HG02981 (cell line): ENCODE data around the gene PRKAG2.

Experiments used
- ATAC-seq: cut with Tn5 transposase; IDR thresholded peaks from one replicate; pipeline ENCODE4 v1.9.1; 2021; ENCODE audit warnings: mild to moderate bottlenecking, moderate library complexity; ENCODE audit not compliant: unreplicated experiment

The PRKAG2 gene

DNA sequence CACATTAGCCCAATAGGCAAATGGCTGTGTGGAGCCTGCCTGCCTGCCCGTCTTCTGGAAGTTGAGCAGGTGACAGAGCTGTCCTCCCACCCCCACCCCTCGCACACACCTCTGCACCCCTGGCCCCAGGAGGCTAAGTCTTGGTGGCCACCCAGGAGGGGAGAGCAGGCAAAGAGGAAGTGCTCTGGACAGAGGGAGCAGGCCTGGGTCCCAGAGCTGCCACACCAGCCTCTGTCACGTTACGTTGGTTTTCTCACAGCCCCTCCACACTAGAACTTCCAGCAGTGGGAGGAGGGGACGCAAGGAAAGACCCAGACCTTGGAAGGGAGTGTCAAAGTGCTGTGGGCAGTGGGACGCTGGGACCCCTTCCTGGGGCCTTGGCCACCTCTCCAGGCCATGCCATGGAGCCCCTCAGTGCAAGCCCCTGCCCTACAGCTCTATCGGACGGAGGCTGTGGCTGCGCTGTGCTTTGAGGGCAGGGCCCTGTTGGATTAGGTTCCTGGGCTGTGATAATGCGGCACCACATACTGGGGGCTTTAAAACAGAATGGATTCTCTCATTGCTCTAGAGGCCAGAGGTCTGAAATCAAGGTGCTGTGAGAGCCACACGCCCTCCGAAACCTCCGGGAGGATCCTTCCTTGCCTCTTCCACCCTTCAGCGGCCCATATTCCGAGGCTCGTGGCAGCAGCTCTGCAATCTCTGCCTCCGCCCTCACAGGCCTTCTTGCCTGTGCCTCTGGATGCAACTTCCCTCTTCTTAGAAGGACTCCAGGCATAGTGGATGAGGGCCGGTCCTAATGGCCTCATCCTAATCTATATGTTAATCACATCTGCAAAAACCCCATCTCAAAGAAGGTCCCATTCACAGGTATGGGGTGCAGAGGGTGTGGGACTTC lies 9.9 kb downstream of the PRKAG2 start:
- no peak for ATAC-seq

GRCh38 chr7:151866028-151866427 lies 10.9 kb downstream of the PRKAG2 start:
- no peak for ATAC-seq

DNA sequence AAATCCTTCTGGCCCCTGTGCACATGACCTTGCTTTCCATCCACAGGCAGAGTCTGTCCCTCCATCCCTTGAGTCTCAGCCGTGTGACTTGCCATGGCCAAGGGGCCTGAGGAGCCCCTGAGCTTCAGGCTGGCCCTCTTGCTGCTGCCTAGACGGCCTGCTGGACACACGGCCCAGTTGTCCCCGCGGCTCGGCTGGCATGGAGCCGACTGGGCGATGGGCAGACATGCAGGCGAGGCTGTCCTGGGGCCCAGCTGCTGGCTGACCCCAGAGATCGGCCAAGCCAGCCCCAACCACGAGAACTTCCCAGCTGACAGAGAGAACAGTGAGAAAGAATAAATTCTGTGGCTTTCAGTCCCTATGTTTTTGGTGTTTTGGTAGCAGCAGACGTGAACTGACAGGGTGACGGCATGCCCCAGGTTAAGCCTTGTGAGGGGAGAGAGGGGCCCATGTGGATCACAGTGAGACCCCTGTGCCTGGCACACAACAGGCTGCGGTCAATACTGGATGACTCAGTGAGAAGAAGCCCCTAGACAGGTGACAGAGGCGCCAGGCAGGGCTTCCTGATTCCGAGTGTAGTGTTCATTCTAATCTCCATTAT lies 11.7 kb downstream of the PRKAG2 start:
- ATAC-seq, result no peak

GRCh38 chr7:151864561-151864960 lies 12.4 kb downstream of the PRKAG2 start:
- ATAC-seq, result no peak

GRCh38 chr7:151864081-151864480 lies 12.8 kb downstream of the PRKAG2 start:
- no peak for ATAC-seq

DNA sequence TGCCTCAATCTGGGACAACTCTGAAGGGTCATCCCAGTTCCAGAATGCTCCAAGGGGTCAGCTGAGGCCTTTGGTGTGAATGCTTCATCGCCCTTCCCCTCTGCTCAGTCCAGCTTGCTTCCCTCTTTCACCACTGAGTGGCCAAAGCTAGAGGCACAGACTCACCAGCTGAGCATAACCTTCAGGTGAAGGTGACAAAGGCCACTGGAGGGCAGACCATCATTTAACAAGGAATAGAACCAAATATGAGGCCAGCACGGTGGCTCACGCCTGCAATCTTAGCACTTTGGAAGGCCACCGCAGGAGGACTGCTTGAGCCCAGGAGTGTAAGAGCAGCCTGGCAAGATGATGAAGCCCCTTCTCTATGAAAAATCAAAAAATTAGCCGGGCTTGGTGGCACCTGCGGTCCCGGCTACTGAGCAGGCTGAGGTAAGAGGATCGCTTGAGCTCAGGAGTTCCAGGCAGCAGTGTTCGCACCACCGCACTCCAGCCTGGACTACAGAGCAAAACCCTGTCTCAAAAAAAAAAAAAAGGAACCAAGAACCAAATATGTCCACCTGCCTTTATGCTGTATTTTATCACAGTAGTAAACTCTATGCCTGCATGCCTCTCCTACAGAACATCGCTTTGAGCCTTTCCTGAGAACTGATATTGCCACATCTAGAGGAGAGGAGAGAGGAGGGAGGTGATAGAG lies 13.4 kb downstream of the PRKAG2 start:
- ATAC-seq, result no peak

DNA sequence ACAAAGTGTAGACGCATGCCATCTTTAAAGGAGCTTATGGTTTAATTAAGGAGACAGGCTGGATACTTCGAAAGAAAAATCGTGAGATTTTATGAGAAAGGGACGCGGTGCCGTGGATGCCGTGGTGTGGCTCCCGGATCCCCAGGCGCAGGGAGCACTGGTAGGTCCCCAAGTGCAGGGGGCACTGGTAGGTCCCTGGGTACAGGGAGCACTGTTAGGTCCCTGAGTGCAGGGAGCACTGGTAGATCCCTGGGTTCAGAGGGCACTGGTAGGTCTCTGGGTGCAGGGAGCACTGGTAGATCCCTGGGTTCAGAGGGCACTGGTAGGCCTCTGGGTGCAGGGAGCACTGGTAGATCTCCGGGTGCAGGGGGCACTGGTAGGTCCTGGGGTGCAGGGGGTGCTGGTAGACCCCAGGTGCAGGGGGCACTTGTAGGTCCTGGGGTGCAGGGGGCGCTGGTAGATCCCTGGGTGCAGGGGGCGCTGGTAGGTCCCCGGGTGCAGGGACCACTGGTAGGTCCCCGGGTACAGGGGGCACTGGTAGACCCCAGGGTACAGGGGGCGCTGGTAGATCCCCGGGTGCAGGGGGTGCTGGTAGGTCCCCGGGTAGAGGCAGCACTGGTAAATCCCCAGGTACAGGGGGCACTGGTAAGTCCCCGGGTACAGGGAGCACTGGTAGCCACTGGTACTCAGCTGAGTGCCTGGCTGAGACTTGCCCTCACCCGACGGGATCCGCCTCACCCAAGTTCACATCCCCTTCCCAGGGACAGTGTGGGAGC lies 14.1 kb downstream of the PRKAG2 start:
- no peak for ATAC-seq

GRCh38 chr7:151861881-151862280 lies 15.0 kb downstream of the PRKAG2 start:
- no peak for ATAC-seq

GRCh38 chr7:151860771-151861170 lies 16.1 kb downstream of the PRKAG2 start:
- ATAC-seq, result no peak

DNA sequence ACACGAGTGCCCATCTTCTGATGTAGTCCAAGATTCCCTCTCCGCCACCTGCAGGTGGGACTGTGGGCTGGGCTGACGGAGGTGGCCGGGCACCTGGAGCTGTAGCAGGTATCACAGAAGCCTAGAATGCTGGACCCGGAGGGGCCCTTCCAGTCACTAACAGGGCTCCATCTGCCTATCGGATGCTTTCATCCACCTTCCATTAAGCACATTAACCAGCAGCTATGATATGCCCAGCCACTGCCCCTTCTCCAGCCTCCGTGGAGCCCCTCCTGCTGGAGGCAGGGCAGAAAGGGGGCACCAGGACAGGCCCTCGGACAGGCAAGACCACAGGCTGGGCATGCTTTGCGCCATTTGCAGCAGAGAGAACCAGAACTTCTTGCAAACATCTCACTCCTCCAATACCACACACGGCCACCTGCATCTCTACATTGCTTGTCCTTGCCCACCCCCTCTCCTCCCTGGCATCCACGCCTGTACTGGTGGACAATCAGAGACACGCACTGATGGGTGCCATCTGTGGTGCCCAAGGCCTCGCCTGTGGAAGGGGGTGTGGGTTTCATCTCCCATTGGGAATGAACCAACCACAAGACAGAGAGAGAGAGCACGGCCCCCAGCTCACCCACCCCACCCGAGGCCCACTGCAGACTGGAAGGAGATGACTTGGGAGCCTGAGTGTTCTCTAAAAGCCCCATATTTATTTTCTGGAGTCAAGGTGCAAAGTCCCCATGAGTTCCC lies 16.8 kb downstream of the PRKAG2 start:
- ATAC-seq, result no peak

- no peak for ATAC-seq
Measured at GRCh38 chr7:151859111-151859947, 17.6 kb downstream of the PRKAG2 start.

DNA sequence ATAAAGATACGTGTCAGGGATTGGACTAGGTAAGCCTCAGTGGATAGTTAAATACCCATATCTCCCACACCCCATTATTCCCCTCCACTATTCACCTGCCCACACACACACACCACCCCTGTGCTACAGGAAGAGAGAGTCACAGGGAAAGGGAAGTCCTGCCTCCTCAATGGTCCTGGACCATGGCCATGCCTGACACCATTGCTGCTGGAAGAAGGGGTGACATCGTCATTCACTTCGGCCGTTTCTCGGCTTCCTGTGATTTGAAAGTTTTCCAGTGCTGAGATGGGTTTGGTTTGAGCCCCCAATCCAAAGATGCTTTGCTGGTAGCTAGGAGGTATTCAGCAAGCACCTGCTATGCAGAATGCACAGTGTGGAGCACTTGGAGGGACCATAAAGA lies 18.5 kb downstream of the PRKAG2 start:
- ATAC-seq, result no peak

- no peak for ATAC-seq
Measured at GRCh38 chr7:151857866-151858450, 19.0 kb downstream of the PRKAG2 start.

GRCh38 chr7:151857412-151857811 lies 19.5 kb downstream of the PRKAG2 start:
- ATAC-seq, result no peak

DNA sequence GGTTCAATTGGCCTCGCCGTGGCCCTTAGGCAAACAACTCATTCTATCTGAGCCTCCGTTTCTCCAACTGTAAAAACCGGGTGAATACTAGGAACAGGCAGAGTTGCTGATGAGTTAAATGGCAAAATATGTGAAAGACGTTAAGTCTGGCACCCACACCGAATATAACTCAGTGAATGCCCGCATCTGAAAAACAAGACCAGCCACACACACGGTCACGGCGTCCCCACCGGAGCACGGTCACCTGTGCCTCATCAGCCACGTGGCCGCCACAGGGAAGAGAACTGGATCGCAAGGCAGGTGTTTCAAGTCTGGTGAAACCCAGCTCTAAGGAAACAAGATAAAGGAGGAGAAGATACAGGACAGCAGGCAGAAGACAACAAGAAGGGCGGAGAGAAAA lies 20.4 kb downstream of the PRKAG2 start:
- ATAC-seq, result no peak

- ATAC-seq, result no peak
Measured at GRCh38 chr7:151856098-151856497, 20.8 kb downstream of the PRKAG2 start.

GRCh38 chr7:151854720-151855071 lies 22.2 kb downstream of the PRKAG2 start:
- no peak for ATAC-seq

GRCh38 chr7:151853896-151854719 lies 22.8 kb downstream of the PRKAG2 start:
- ATAC-seq, result no peak
